ENCODE data around the gene SUGP2. TPM values are rescaled to one million over a fixed set of nuclear protein-coding genes. Genes with fewer than 3 reads are reported as not detected.

The SUGP2 gene
- total and polyA plus RNA-seq, 2 of the 13 experiments (the other 11 are each of a cell fraction or from before 2014, with no cell fraction given) = 40.6 to 57.7 TPM

GRCh38 chr19:19074196-19074882 is 41.0 kb upstream of the SUGP2 start:
- no peak overlapping the region for H3K9ac ChIP-seq (ENCODE audit: insufficient read depth, low read depth, low read length)
- no peaks in the 10 kb centered on the region for H3K9me3 ChIP-seq (ENCODE audit: low read length)
- intact Hi-C loops (cut with micrococcal nuclease; ENCODE audit: unreplicated experiment) (no loop called here), in situ Hi-C loops (cut with HindIII; ENCODE audit: extremely low pct_ligation_motif_present, low pct_unique_long_range_greater_than_20kb) (no loop called here)
- TF ChIP-seq ZNF766 (CRISPR knock-in tag; IDR thresholded peaks at IDR 0.05; ENCODE audit: borderline replicate concordance) (no peak), GTF2F1 (IDR thresholded peaks at IDR 0.05; ENCODE audit: low read length) (no peak), ZNF160 (CRISPR knock-in tag; IDR thresholded peaks at IDR 0.05) (no peak), ZNF496 (CRISPR knock-in tag; IDR thresholded peaks at IDR 0.05; ENCODE audit: insufficient replicate concordance) (no peak)
- no peak overlapping the region for H3K4me3 ChIP-seq (replicated peaks in 1 of 3; ENCODE audit: insufficient read depth in 1 of 3, low read depth in 2 of 3, low read length in 3 of 3)
- H3K27ac ChIP-seq (ENCODE audit: extremely low read length, insufficient read depth, low read length) = no peak overlapping the region
- H3K27me3 ChIP-seq (ENCODE audit: control insufficient read depth in 1 of 2, insufficient read depth in 2 of 2, low read length in 2 of 2) = no peaks in the 10 kb centered on the region
- H3K36me3 ChIP-seq (replicated peaks in 1 of 2; ENCODE audit: control insufficient read depth in 1 of 2, insufficient read depth in 2 of 2, low read length in 2 of 2) = peaks cover 0 to 5% of the 10 kb centered on the region in 2 experiments; a peak in 3 of 5 replicates
- H3K4me2 ChIP-seq (ENCODE audit: low read depth, low read length) = no peak overlapping the region
- ATAC-seq = no peak
- FAIRE-seq = no peak
- BruUV-seq (replicated peaks) = no TSS peak
- POLR2A ChIA-PET = no interaction called here
- WGBS (ENCODE audit: low lambda C conversion rate) = 90% methylated on average over 13 of the region's 13 CpGs
- H3K4me1 ChIP-seq (ENCODE audit: insufficient read depth, low read length) = no peaks in the 10 kb centered on the region
- CTCF ChIA-PET (ENCODE audit: low intra/inter-chr PET ratio, low total read pairs) = no interaction called here
- DNase-seq (ENCODE audit: low spot score) = no peak
- no peak overlapping the region for H2AFZ ChIP-seq (ENCODE audit: low read length)
- no peaks in the 10 kb centered on the region for H3K79me2 ChIP-seq (ENCODE audit: insufficient read depth, low read length)
- H4K20me1 ChIP-seq (ENCODE audit: insufficient read depth, low read length) = no peaks in the 10 kb centered on the region

DNA sequence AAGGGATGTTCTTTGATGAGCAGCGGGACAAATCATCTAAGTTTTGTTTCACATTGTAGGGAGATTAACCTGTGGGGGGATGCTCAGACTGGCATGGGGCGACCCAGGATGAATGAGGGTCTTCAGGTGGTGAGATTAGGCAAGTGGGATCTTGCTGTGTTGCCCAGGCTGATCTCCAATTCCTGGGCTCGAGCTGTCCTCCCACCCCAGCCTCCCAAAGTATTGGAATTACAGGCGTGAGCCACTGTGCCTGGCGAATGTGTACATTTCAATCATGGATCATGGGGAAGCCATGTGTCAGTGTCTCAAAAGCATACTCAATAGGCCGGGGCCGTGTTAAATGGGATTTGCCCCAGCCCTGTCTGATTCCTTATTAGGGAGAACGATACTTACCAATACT is 38.6 kb upstream of the SUGP2 start:
- ATAC-seq (no peak), DNase-seq (ENCODE audit: low spot score) (no peak), FAIRE-seq (no peak)
- H3K4me3 ChIP-seq (replicated peaks in 1 of 3; ENCODE audit: insufficient read depth in 1 of 3, low read depth in 2 of 3, low read length in 3 of 3) = no peak overlapping the region
- in situ Hi-C loops (cut with HindIII; ENCODE audit: extremely low pct_ligation_motif_present, low pct_unique_long_range_greater_than_20kb) (no loop called here), intact Hi-C loops (cut with micrococcal nuclease; ENCODE audit: unreplicated experiment) (no loop called here)
- H3K36me3 ChIP-seq (replicated peaks in 1 of 2; ENCODE audit: control insufficient read depth in 1 of 2, insufficient read depth in 2 of 2, low read length in 2 of 2) = peaks cover 0 to 5% of the 10 kb centered on the region in 2 experiments; a peak in 3 of 5 replicates
- no peaks in the 10 kb centered on the region for H3K27me3 ChIP-seq (ENCODE audit: control insufficient read depth in 1 of 2, insufficient read depth in 2 of 2, low read length in 2 of 2)
- peaks cover 7% of the 10 kb centered on the region for H3K4me1 ChIP-seq (ENCODE audit: insufficient read depth, low read length)
- no TSS peak for BruUV-seq (replicated peaks)
- ChIA-PET POLR2A (no interaction called here), CTCF (ENCODE audit: low intra/inter-chr PET ratio, low total read pairs) (no interaction called here)
- peak; percentile 78 for TF ChIP-seq ZNF121 (CRISPR knock-in tag; IDR thresholded peaks at IDR 0.05)
- TF ChIP-seq, protein P1, sequence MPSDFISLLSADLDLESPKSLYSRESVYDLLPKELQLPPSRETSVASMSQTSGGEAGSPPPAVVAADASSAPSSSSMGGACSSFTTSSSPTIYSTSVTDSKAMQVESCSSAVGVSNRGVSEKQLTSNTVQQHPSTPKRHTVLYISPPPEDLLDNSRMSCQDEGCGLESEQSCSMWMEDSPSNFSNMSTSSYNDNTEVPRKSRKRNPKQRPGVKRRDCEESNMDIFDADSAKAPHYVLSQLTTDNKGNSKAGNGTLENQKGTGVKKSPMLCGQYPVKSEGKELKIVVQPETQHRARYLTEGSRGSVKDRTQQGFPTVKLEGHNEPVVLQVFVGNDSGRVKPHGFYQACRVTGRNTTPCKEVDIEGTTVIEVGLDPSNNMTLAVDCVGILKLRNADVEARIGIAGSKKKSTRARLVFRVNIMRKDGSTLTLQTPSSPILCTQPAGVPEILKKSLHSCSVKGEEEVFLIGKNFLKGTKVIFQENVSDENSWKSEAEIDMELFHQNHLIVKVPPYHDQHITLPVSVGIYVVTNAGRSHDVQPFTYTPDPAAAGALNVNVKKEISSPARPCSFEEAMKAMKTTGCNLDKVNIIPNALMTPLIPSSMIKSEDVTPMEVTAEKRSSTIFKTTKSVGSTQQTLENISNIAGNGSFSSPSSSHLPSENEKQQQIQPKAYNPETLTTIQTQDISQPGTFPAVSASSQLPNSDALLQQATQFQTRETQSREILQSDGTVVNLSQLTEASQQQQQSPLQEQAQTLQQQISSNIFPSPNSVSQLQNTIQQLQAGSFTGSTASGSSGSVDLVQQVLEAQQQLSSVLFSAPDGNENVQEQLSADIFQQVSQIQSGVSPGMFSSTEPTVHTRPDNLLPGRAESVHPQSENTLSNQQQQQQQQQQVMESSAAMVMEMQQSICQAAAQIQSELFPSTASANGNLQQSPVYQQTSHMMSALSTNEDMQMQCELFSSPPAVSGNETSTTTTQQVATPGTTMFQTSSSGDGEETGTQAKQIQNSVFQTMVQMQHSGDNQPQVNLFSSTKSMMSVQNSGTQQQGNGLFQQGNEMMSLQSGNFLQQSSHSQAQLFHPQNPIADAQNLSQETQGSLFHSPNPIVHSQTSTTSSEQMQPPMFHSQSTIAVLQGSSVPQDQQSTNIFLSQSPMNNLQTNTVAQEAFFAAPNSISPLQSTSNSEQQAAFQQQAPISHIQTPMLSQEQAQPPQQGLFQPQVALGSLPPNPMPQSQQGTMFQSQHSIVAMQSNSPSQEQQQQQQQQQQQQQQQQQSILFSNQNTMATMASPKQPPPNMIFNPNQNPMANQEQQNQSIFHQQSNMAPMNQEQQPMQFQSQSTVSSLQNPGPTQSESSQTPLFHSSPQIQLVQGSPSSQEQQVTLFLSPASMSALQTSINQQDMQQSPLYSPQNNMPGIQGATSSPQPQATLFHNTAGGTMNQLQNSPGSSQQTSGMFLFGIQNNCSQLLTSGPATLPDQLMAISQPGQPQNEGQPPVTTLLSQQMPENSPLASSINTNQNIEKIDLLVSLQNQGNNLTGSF (CRISPR knock-in tag; IDR thresholded peaks at IDR 0.05) = no peak
- no peaks in the 10 kb centered on the region for H3K9me3 ChIP-seq (ENCODE audit: low read length)
- H3K9ac ChIP-seq (ENCODE audit: insufficient read depth, low read depth, low read length) = no peak overlapping the region
- H2AFZ ChIP-seq (ENCODE audit: low read length) = no peak overlapping the region
- WGBS (ENCODE audit: low lambda C conversion rate) = 98% methylated on average over 7 of the region's 8 CpGs
- H4K20me1 ChIP-seq (ENCODE audit: insufficient read depth, low read length) = no peaks in the 10 kb centered on the region
- H3K4me2 ChIP-seq (ENCODE audit: low read depth, low read length) = no peak overlapping the region
- H3K79me2 ChIP-seq (ENCODE audit: insufficient read depth, low read length) = peaks cover 6% of the 10 kb centered on the region
- no peak overlapping the region for H3K27ac ChIP-seq (ENCODE audit: extremely low read length, insufficient read depth, low read length)
